Measurements from ENCODE around the gene SGIP1. TPM values are rescaled to one million over a fixed set of nuclear protein-coding genes. Genes with fewer than 3 reads are reported as not detected.

Gene SGIP1
- total and polyA plus RNA-seq, 2 of the 8 experiments (the other 6 are each of a cell fraction or from before 2014, with no cell fraction given) = 1.4 to 2.1 TPM

- TF ChIP-seq KDM4A (IDR thresholded peaks at IDR 0.05; ENCODE audit: low read depth, low read length, severe bottlenecking) (no peak), POLR2AphosphoS5 (IDR thresholded peaks at IDR 0.05; ENCODE audit: low read depth, low read length) (no peak), CHD1 (IDR thresholded peaks at IDR 0.05; ENCODE audit: low read depth, low read length) (no peak), E2F6 (IDR thresholded peaks at IDR 0.05) (no peak), RFX5 (IDR thresholded peaks at IDR 0.05; ENCODE audit: borderline replicate concordance, low read depth, low read length) (no peak), TBP (IDR thresholded peaks at IDR 0.05; ENCODE audit: low read depth, low read length) (no peak), CEBPB (IDR thresholded peaks at IDR 0.05; ENCODE audit: low read depth, low read length) (no peak), RXRA (IDR thresholded peaks at IDR 0.05; ENCODE audit: insufficient read depth, low read depth, low read length) (no peak)
Measured at GRCh38 chr1:66532214-66532613, 1.7 kb upstream of the SGIP1 start (continued).
